ENCODE results near the gene CLDN6. TPM values are rescaled to one million over a fixed set of nuclear protein-coding genes. Genes with fewer than 3 reads are reported as not detected.

Gene CLDN6
- total and polyA plus RNA-seq, 2 of the 13 experiments (the other 11 are each of a cell fraction or from before 2014, with no cell fraction given): 5.9 to 7.6 TPM

GRCh38 chr16:2991566-2992261, 26.3 kb downstream of the CLDN6 start (continued):
- no peak for TF ChIP-seq ZFP1 (CRISPR knock-in tag; IDR thresholded peaks at IDR 0.05)
- TF ChIP-seq POGZ (CRISPR knock-in tag; IDR thresholded peaks at IDR 0.05): no peak
- no peak for TF ChIP-seq ZNF510 (CRISPR knock-in tag; IDR thresholded peaks at IDR 0.05; ENCODE audit: low read depth)
- TF ChIP-seq DNMT3B (CRISPR knock-in tag; conservative IDR thresholded peaks at IDR 0.05): no peak

GRCh38 chr16:2990891-2991290, 27.1 kb downstream of the CLDN6 start:
- Histone ChIP-seq H3K27ac (ENCODE audit: extremely low read length, insufficient read depth, low read length) (no peak overlapping the region), H3K4me2 (ENCODE audit: low read depth, low read length) (no peak overlapping the region), H3K9ac (ENCODE audit: insufficient read depth, low read depth, low read length) (no peak overlapping the region), H3K79me2 (ENCODE audit: insufficient read depth, low read length) (no peaks in the 10 kb centered on the region), H3K4me3 (replicated peaks in 1 of 3; ENCODE audit: insufficient read depth in 1 of 3, low read depth in 2 of 3, low read length in 3 of 3) (no peak overlapping the region), H3K9me3 (ENCODE audit: low read length) (no peaks in the 10 kb centered on the region), H2AFZ (ENCODE audit: low read length) (no peak overlapping the region), H3K4me1 (ENCODE audit: insufficient read depth, low read length) (peaks cover 16% of the 10 kb centered on the region; the same call in 1 of the 2 replicates), H3K36me3 (replicated peaks in 1 of 2; ENCODE audit: control insufficient read depth in 1 of 2, insufficient read depth in 2 of 2, low read length in 2 of 2) (no peaks in the 10 kb centered on the region), H4K20me1 (ENCODE audit: insufficient read depth, low read length) (no peaks in the 10 kb centered on the region), H3K27me3 (ENCODE audit: control insufficient read depth in 1 of 2, insufficient read depth in 2 of 2, low read length in 2 of 2) (peaks cover 15 to 45% of the 10 kb centered on the region in 2 experiments; a peak in 4 of 5 replicates)
- WGBS (ENCODE audit: low lambda C conversion rate): 12% methylated on average over 6 of the region's 10 CpGs
- intact Hi-C loops (cut with micrococcal nuclease; ENCODE audit: unreplicated experiment): no loop called here
- BruUV-seq (replicated peaks): no TSS peak
- ChIA-PET CTCF (ENCODE audit: low intra/inter-chr PET ratio, low total read pairs) (no interaction called here), POLR2A (interaction anchor here (1.5 kb wide), 1 partner anchor 10 kb away, joined by 6 read pairs; the partner anchor contains the start of gene PKMYT1)
- ATAC-seq: no peak
- no peak for DNase-seq (ENCODE audit: low spot score)
- no peak for FAIRE-seq
- no peak for TF ChIP-seq ZZZ3 (CRISPR knock-in tag; IDR thresholded peaks at IDR 0.05; ENCODE audit: borderline replicate concordance)
- TF ChIP-seq SIX1 (CRISPR knock-in tag; IDR thresholded peaks at IDR 0.05; ENCODE audit: borderline replicate concordance): no peak
- no peak for TF ChIP-seq ZNF331 (CRISPR knock-in tag; IDR thresholded peaks at IDR 0.05)
- no peak for TF ChIP-seq PCBP2 (optimal IDR thresholded peaks at IDR 0.05; ENCODE audit: low read depth, low read length, poor library complexity, severe bottlenecking)
- no peak for TF ChIP-seq YEATS4 (CRISPR knock-in tag; IDR thresholded peaks at IDR 0.05; ENCODE audit: borderline replicate concordance)
- no peak for TF ChIP-seq CHD2 (IDR thresholded peaks at IDR 0.05; ENCODE audit: low read depth, low read length)
- TF ChIP-seq RBM22 (optimal IDR thresholded peaks at IDR 0.05; ENCODE audit: low read length): no peak
- in situ Hi-C loops (cut with HindIII; ENCODE audit: extremely low pct_ligation_motif_present, low pct_unique_long_range_greater_than_20kb): no loop called here
